ENCODE measurements around the gene SSUH2. TPM values are rescaled to one million over a fixed set of nuclear protein-coding genes. Genes with fewer than 3 reads are reported as not detected.

SSUH2 gene
- total RNA-seq, 4 donors from 2014 or later = 0.32 to 5.1 (median 0.66) TPM; not detected in 1

GRCh38 chr3:8576841-8577571 lies 67.6 kb downstream of the SSUH2 start:
- Histone ChIP-seq H3K27me3 (no peaks in the 10 kb centered on the region), H3K4me3 (no peak overlapping the region), H3K4me1 (peaks cover 16 to 20% (median 19%) of the 10 kb centered on the region in 4 donors), H3K9me3 (no peaks in the 10 kb centered on the region), H3K27ac (replicated peaks in 1 of 4) (no peak overlapping the region), H3K36me3 (peaks cover 0 to 41% (median 0%) of the 10 kb centered on the region in 4 donors)
- 68% methylated on average over 5 of the region's 5 CpGs for WGBS
- DNase-seq (ENCODE audit: extremely low spot score) = no peak
- TF ChIP-seq CTCF (IDR thresholded peaks at IDR 0.05) (no peak), POLR2AphosphoS5 (IDR thresholded peaks at IDR 0.05) (no peak), POLR2A (IDR thresholded peaks at IDR 0.05; ENCODE audit: low read depth) (no peak), EP300 (IDR thresholded peaks at IDR 0.05) (no peak)
- intact Hi-C loops (cut with DNase I) = no loop called here

- no peak overlapping the region for H3K4me3 ChIP-seq
- peaks cover 0 to 41% (median 0%) of the 10 kb centered on the region in 4 donors for H3K36me3 ChIP-seq
- DNase-seq (ENCODE audit: extremely low spot score) = no peak
- no peaks in the 10 kb centered on the region for H3K27me3 ChIP-seq
- no peaks in the 10 kb centered on the region for H3K9me3 ChIP-seq
- peaks cover 16 to 20% (median 19%) of the 10 kb centered on the region in 4 donors for H3K4me1 ChIP-seq
- WGBS = 92% methylated on average over 6 of the region's 6 CpGs
- no peak overlapping the region for H3K27ac ChIP-seq (replicated peaks in 1 of 4)
- intact Hi-C loops (cut with DNase I) = no loop called here
- TF ChIP-seq CTCF (IDR thresholded peaks at IDR 0.05) (no peak), POLR2AphosphoS5 (IDR thresholded peaks at IDR 0.05) (no peak), EP300 (IDR thresholded peaks at IDR 0.05) (no peak), POLR2A (IDR thresholded peaks at IDR 0.05; ENCODE audit: low read depth) (no peak)
Measured at GRCh38 chr3:8576436-8576835, 68.2 kb downstream of the SSUH2 start.

- Histone ChIP-seq H3K27me3 (no peaks in the 10 kb centered on the region), H3K27ac (replicated peaks in 1 of 4) (no peak overlapping the region), H3K4me1 (peaks cover 16 to 25% (median 19%) of the 10 kb centered on the region in 4 donors), H3K36me3 (peaks cover 0 to 45% (median 0%) of the 10 kb centered on the region in 4 donors), H3K9me3 (no peaks in the 10 kb centered on the region), H3K4me3 (no peak overlapping the region)
- intact Hi-C loops (cut with DNase I) = no loop called here
- 87% methylated on average over 5 of the region's 5 CpGs for WGBS
- no peak for DNase-seq (ENCODE audit: extremely low spot score)
- TF ChIP-seq EP300 (IDR thresholded peaks at IDR 0.05) (no peak), POLR2A (IDR thresholded peaks at IDR 0.05; ENCODE audit: low read depth) (no peak), CTCF (IDR thresholded peaks at IDR 0.05) (no peak), POLR2AphosphoS5 (IDR thresholded peaks at IDR 0.05) (no peak)
Measured at GRCh38 chr3:8575364-8576104, 69.1 kb downstream of the SSUH2 start.

GRCh38 chr3:8574670-8575322 lies 69.8 kb downstream of the SSUH2 start:
- Histone ChIP-seq H3K27me3 (no peaks in the 10 kb centered on the region), H3K4me3 (no peak overlapping the region), H3K36me3 (peaks cover 0 to 52% (median 0%) of the 10 kb centered on the region in 4 donors), H3K27ac (replicated peaks in 1 of 4) (no peak overlapping the region), H3K4me1 (peaks cover 16 to 25% (median 21%) of the 10 kb centered on the region in 4 donors), H3K9me3 (no peaks in the 10 kb centered on the region)
- 63% methylated on average over 5 of the region's 5 CpGs for WGBS
- TF ChIP-seq POLR2AphosphoS5 (IDR thresholded peaks at IDR 0.05) (peak in 1 of 2 donors; percentile 24), POLR2A (IDR thresholded peaks at IDR 0.05; ENCODE audit: low read depth) (no peak)
- DNase-seq (ENCODE audit: extremely low spot score) = no peak
- intact Hi-C loops (cut with DNase I) = no loop called here

Measured in esophagus muscularis mucosa (tissue), 4 donors.